ENCODE data around the gene SYT13.

Gene SYT13

GRCh38 chr11:45258982-45259530, 27.1 kb downstream of the SYT13 start:
- TF ChIP-seq, protein P1, sequence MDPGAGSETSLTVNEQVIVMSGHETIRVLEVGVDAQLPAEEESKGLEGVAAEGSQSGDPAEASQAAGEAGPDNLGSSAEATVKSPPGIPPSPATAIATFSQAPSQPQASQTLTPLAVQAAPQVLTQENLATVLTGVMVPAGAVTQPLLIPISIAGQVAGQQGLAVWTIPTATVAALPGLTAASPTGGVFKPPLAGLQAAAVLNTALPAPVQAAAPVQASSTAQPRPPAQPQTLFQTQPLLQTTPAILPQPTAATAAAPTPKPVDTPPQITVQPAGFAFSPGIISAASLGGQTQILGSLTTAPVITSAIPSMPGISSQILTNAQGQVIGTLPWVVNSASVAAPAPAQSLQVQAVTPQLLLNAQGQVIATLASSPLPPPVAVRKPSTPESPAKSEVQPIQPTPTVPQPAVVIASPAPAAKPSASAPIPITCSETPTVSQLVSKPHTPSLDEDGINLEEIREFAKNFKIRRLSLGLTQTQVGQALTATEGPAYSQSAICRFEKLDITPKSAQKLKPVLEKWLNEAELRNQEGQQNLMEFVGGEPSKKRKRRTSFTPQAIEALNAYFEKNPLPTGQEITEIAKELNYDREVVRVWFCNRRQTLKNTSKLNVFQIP (CRISPR knock-in tag; IDR thresholded peaks at IDR 0.05; ENCODE audit: borderline replicate concordance, low read depth) = no peak
- no peak for TF ChIP-seq SNAI2 (CRISPR knock-in tag; IDR thresholded peaks at IDR 0.05)
- TF ChIP-seq ZNF70 (CRISPR knock-in tag; IDR thresholded peaks at IDR 0.05) = no peak
- no peak for TF ChIP-seq PPARA (CRISPR knock-in tag; IDR thresholded peaks at IDR 0.05; ENCODE audit: borderline replicate concordance)
- TF ChIP-seq CSDC2 (CRISPR knock-in tag; IDR thresholded peaks at IDR 0.05) = no peak
- TF ChIP-seq, protein P2, sequence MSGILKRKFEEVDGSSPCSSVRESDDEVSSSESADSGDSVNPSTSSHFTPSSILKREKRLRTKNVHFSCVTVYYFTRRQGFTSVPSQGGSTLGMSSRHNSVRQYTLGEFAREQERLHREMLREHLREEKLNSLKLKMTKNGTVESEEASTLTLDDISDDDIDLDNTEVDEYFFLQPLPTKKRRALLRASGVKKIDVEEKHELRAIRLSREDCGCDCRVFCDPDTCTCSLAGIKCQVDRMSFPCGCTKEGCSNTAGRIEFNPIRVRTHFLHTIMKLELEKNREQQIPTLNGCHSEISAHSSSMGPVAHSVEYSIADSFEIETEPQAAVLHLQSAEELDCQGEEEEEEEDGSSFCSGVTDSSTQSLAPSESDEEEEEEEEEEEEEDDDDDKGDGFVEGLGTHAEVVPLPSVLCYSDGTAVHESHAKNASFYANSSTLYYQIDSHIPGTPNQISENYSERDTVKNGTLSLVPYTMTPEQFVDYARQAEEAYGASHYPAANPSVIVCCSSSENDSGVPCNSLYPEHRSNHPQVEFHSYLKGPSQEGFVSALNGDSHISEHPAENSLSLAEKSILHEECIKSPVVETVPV (CRISPR knock-in tag; IDR thresholded peaks at IDR 0.05) = no peak
- TF ChIP-seq GLIS3 (CRISPR knock-in tag; IDR thresholded peaks at IDR 0.05) = no peak
- TF ChIP-seq TSHZ2 (CRISPR knock-in tag; IDR thresholded peaks at IDR 0.05) = no peak
- TF ChIP-seq TOX (CRISPR knock-in tag; IDR thresholded peaks at IDR 0.05; ENCODE audit: borderline replicate concordance) = no peak
- TF ChIP-seq ZFP30 (CRISPR knock-in tag; IDR thresholded peaks at IDR 0.05) = no peak
- TF ChIP-seq RARB (CRISPR knock-in tag; IDR thresholded peaks at IDR 0.05) = no peak
- TF ChIP-seq ZC3H10 (CRISPR knock-in tag; IDR thresholded peaks at IDR 0.05) = no peak
- no peak for TF ChIP-seq ZNF8 (CRISPR knock-in tag; IDR thresholded peaks at IDR 0.05)
- TF ChIP-seq ARNTL (CRISPR knock-in tag; IDR thresholded peaks at IDR 0.05; ENCODE audit: borderline replicate concordance, low read depth) = no peak
- TF ChIP-seq OSR1 (CRISPR knock-in tag; IDR thresholded peaks at IDR 0.05) = no peak
- no peak for TF ChIP-seq BACH2 (CRISPR knock-in tag; IDR thresholded peaks at IDR 0.05; ENCODE audit: borderline replicate concordance)
- no peak for TF ChIP-seq TCF4 (CRISPR knock-in tag; IDR thresholded peaks at IDR 0.05; ENCODE audit: borderline replicate concordance)
- no peak for TF ChIP-seq ESRRG (CRISPR knock-in tag; IDR thresholded peaks at IDR 0.05)
- TF ChIP-seq, protein P3, sequence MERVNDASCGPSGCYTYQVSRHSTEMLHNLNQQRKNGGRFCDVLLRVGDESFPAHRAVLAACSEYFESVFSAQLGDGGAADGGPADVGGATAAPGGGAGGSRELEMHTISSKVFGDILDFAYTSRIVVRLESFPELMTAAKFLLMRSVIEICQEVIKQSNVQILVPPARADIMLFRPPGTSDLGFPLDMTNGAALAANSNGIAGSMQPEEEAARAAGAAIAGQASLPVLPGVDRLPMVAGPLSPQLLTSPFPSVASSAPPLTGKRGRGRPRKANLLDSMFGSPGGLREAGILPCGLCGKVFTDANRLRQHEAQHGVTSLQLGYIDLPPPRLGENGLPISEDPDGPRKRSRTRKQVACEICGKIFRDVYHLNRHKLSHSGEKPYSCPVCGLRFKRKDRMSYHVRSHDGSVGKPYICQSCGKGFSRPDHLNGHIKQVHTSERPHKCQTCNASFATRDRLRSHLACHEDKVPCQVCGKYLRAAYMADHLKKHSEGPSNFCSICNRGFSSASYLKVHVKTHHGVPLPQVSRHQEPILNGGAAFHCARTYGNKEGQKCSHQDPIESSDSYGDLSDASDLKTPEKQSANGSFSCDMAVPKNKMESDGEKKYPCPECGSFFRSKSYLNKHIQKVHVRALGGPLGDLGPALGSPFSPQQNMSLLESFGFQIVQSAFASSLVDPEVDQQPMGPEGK (CRISPR knock-in tag; IDR thresholded peaks at IDR 0.05; ENCODE audit: borderline replicate concordance) = no peak
- no peak for ATAC-seq

GRCh38 chr11:45254070-45254469, 32.1 kb downstream of the SYT13 start:
- ATAC-seq = no peak
- TF ChIP-seq PPARA (CRISPR knock-in tag; IDR thresholded peaks at IDR 0.05; ENCODE audit: borderline replicate concordance) (no peak), BACH2 (CRISPR knock-in tag; IDR thresholded peaks at IDR 0.05; ENCODE audit: borderline replicate concordance) (no peak)
- TF ChIP-seq, protein P3 (CRISPR knock-in tag; IDR thresholded peaks at IDR 0.05; ENCODE audit: borderline replicate concordance) = no peak
- TF ChIP-seq, protein P1 (CRISPR knock-in tag; IDR thresholded peaks at IDR 0.05; ENCODE audit: borderline replicate concordance, low read depth) = no peak

Measured in SK-N-SH treated with all-trans-retinoic acid at 6 μM for 48 hours (cell line).